Liver (tissue), 9 donors: ENCODE data around the gene SNX10. TPM values are rescaled to one million over a fixed set of nuclear protein-coding genes. Genes with fewer than 3 reads are reported as not detected.

Experiments used
- DNase-seq: peaks from one replicate; pipeline ENCODE4 v3.0.0-alpha.2; 2017; ENCODE audit warnings: low spot score
- H3K27ac ChIP-seq, 2 donors: one replicate each; pipeline ENCODE4 v1.7.0; 2013; ENCODE audit warnings: inconsistent platforms in 2 of 2, low read length in 2 of 2, control low read depth in 1 of 2, low read depth in 1 of 2, mild to moderate bottlenecking in 1 of 2
- H3K27me3 ChIP-seq, 4 donors: one replicate each; pipeline versions ENCODE4 v1.6.1 to v1.7.0; 2013; ENCODE audit warnings: low read length in 3 of 4, inconsistent platforms in 1 of 4, mild to moderate bottlenecking in 1 of 4, moderate library complexity in 1 of 4; ENCODE audit not compliant: control insufficient read depth in 4 of 4, insufficient read depth in 4 of 4
- H3K36me3 ChIP-seq, 4 donors: one replicate each; pipeline versions ENCODE4 v1.6.1 to v1.7.0; 2013; ENCODE audit warnings: low read length in 3 of 4, mild to moderate bottlenecking in 3 of 4, low read depth in 1 of 4, moderate library complexity in 1 of 4; ENCODE audit not compliant: control insufficient read depth in 4 of 4, insufficient read depth in 3 of 4
- H3K4me1 ChIP-seq, 4 donors: one replicate each; pipeline versions ENCODE4 v1.6.1 to v1.7.0; 2013; ENCODE audit warnings: low read length in 3 of 4, mild to moderate bottlenecking in 3 of 4, moderate library complexity in 1 of 4; ENCODE audit not compliant: control insufficient read depth in 4 of 4, insufficient read depth in 4 of 4
- H3K4me3 ChIP-seq, 3 donors: one replicate each; pipeline versions ENCODE4 v1.6.1 to v1.7.0; 2013; ENCODE audit warnings: low read length in 3 of 3, control low read depth in 1 of 3, low read depth in 1 of 3, mild to moderate bottlenecking in 1 of 3
- H3K9ac ChIP-seq, 2 donors: one replicate each; pipeline ENCODE4 v1.7.0; 2013; ENCODE audit warnings: low read length in 2 of 2, mild to moderate bottlenecking in 2 of 2, moderate library complexity in 2 of 2, control low read depth in 1 of 2, low read depth in 1 of 2
- H3K9me3 ChIP-seq, 4 donors: one replicate each; pipeline versions ENCODE4 v1.6.1 to v1.7.0; 2013; ENCODE audit warnings: low read length in 3 of 4; ENCODE audit not compliant: control insufficient read depth in 4 of 4
- ATF3 ChIP-seq: IDR thresholded peaks from 2 replicates; pipeline ENCODE4 v1.6.1; 2016; ENCODE audit warnings: antibody characterized with exemption
- FOXA1 ChIP-seq: IDR thresholded peaks from 2 replicates; pipeline ENCODE4 v1.6.1; 2016; ENCODE audit warnings: antibody characterized with exemption
- FOXA2 ChIP-seq: IDR thresholded peaks from 2 replicates; pipeline ENCODE4 v1.6.1; 2016; ENCODE audit warnings: antibody characterized with exemption
- GABPA ChIP-seq, 2 donors: IDR thresholded peaks in 1 of 2; conservative IDR thresholded peaks in 1 of 2; 2 replicates each; pipeline ENCODE4 v1.6.1; 2016; ENCODE audit warnings: antibody characterized with exemption in 2 of 2, mild to moderate bottlenecking in 1 of 2, moderate library complexity in 1 of 2
- HNF4A ChIP-seq, 2 donors: conservative IDR thresholded peaks; 2 replicates each; pipeline ENCODE4 v1.6.1; 2016; ENCODE audit warnings: antibody characterized with exemption in 2 of 2, mild to moderate bottlenecking in 2 of 2
- HNF4G ChIP-seq: IDR thresholded peaks from 2 replicates; pipeline ENCODE4 v1.6.1; 2016; ENCODE audit warnings: antibody characterized with exemption
- JUND ChIP-seq, 2 donors: IDR thresholded peaks; 2 replicates each; pipeline ENCODE4 v1.6.1; 2016; ENCODE audit warnings: antibody characterized with exemption in 2 of 2
- MAX ChIP-seq: IDR thresholded peaks from 2 replicates; pipeline ENCODE4 v1.6.1; 2016; ENCODE audit warnings: antibody characterized with exemption
- NR2F2 ChIP-seq: IDR thresholded peaks from 2 replicates; pipeline ENCODE4 v1.6.1; 2016; ENCODE audit warnings: antibody characterized with exemption
- RAD21 ChIP-seq, 2 donors: IDR thresholded peaks; 2 replicates each; pipeline ENCODE4 v1.6.1; 2016; ENCODE audit warnings: antibody characterized with exemption in 2 of 2, mild to moderate bottlenecking in 2 of 2
- REST ChIP-seq: IDR thresholded peaks from 2 replicates; pipeline ENCODE4 v1.6.1; 2016; ENCODE audit warnings: antibody characterized with exemption, mild to moderate bottlenecking
- RXRA ChIP-seq, 2 donors: IDR thresholded peaks; 2 replicates each; pipeline ENCODE4 v1.6.1; 2017 to 2018; ENCODE audit warnings: antibody characterized with exemption in 2 of 2, mild to moderate bottlenecking in 1 of 2
- SP1 ChIP-seq: IDR thresholded peaks from 2 replicates; pipeline ENCODE4 v1.6.1; 2018; ENCODE audit warnings: antibody characterized with exemption, mild to moderate bottlenecking
- YY1 ChIP-seq: IDR thresholded peaks from 2 replicates; pipeline ENCODE4 v1.6.1; 2016; ENCODE audit warnings: antibody characterized with exemption, mild to moderate bottlenecking
- ZBTB33 ChIP-seq: IDR thresholded peaks from 2 replicates; pipeline ENCODE4 v1.6.1; 2016; ENCODE audit warnings: antibody characterized with exemption
- WGBS: extraction: QIAGEN DNeasy Blood & Tissue Kit; methylation state at CpG from one replicate; pipeline ENCODE4 v1.1.7; 2013; 5-methylcytosine and 5-hydroxymethylcytosine counted together
- polyA plus RNA-seq, 2 donors: library from polyadenylated mRNA; stranded (reverse) in 1 of 2; unstranded in 1 of 2; fragments of 200-250 nt in 1 of 2; fragments of >200 nt in 1 of 2; fragmentation: Nextera tagmentation in 1 of 2; extraction: Ambion mirVana in 1 of 2; gene quantifications; one replicate each; pipeline versions ENCODE4 v1.2.1 to v1.2.3, GENCODE V29; 2013 to 2015
- total RNA-seq, 2 donors: library from RNA; depleted of rRNA; stranded (reverse); fragments of >200 nt; gene quantifications; one replicate each; pipeline ENCODE4 v1.2.3, GENCODE V29; 2014
- donor health status: healthy.
- donor health status: healthy.
- donor health status: healthy.
- donor health status: healthy.
- donor health status: healthy.

The SNX10 gene
- total and polyA plus RNA-seq, 4 donors = 5.9 to 15.9 (median 12.8) TPM

GRCh38 chr7:26409661-26410547 is 118.2 kb downstream of the SNX10 start:
- H3K9ac ChIP-seq = no peak overlapping the region

GRCh38 chr7:26413007-26413691 is 121.5 kb downstream of the SNX10 start:
- H3K27ac ChIP-seq = no peak overlapping the region
- no peaks in the 10 kb centered on the region for H3K36me3 ChIP-seq
- DNase-seq = no peak
- 57% methylated on average over 3 of the region's 3 CpGs for WGBS
- H3K9me3 ChIP-seq = no peaks in the 10 kb centered on the region
- no peaks in the 10 kb centered on the region for H3K27me3 ChIP-seq
- no peak for TF ChIP-seq MAX
- TF ChIP-seq NR2F2 = no peak
- no peak for TF ChIP-seq SP1
- no peak for TF ChIP-seq REST
- no peaks in the 10 kb centered on the region for H3K4me1 ChIP-seq
- no peak overlapping the region for H3K4me3 ChIP-seq
- no peak overlapping the region for H3K9ac ChIP-seq

More at GRCh38 chr7:26409661-26410547, 118.2 kb downstream of the SNX10 start:
- no peaks in the 10 kb centered on the region for H3K36me3 ChIP-seq
- no peak overlapping the region for H3K27ac ChIP-seq
- peaks cover 0 to under 1% (median 0%) of the 10 kb centered on the region in 4 donors for H3K4me1 ChIP-seq
- no peak for DNase-seq
- whole genome bisulfite sequencing = 88% methylated on average over 5 of the region's 5 CpGs
- H3K9me3 ChIP-seq = no peaks in the 10 kb centered on the region
- no peak overlapping the region for H3K4me3 ChIP-seq
- no peak for TF ChIP-seq FOXA1
- H3K27me3 ChIP-seq = no peaks in the 10 kb centered on the region

- WGBS = 92% methylated on average over 1 of the region's 1 CpG
- H3K27ac ChIP-seq = no peak overlapping the region
- DNase-seq = no peak
- no peak overlapping the region for H3K4me3 ChIP-seq
- no peak overlapping the region for H3K9ac ChIP-seq
- H3K4me1 ChIP-seq = no peaks in the 10 kb centered on the region
- H3K27me3 ChIP-seq = no peaks in the 10 kb centered on the region
- no peaks in the 10 kb centered on the region for H3K9me3 ChIP-seq
- no peaks in the 10 kb centered on the region for H3K36me3 ChIP-seq
- TF ChIP-seq GABPA (IDR thresholded peaks at IDR 0.05 in 1 of 2, conservative IDR thresholded peaks at IDR 0.05 in 1 of 2) (no peak), YY1 (no peak), FOXA1 (no peak), HNF4A (conservative IDR thresholded peaks at IDR 0.05) (no peak), ATF3 (no peak), JUND (IDR thresholded peaks at IDR 0.05) (no peak), RXRA (IDR thresholded peaks at IDR 0.05) (no peak), REST (no peak), FOXA2 (no peak), ZBTB33 (no peak), SP1 (no peak), RAD21 (IDR thresholded peaks at IDR 0.05) (no peak), HNF4G (no peak), MAX (no peak)
Observed at GRCh38 chr7:26416004-26416403, 124.3 kb downstream of the SNX10 start.
